ENCODE measurements around the gene NPAS2. TPM values are rescaled to one million over a fixed set of nuclear protein-coding genes. Genes with fewer than 3 reads are reported as not detected.

NPAS2 gene
- total RNA-seq, 1 donor from 2014 or later: 8.2 TPM

DNA sequence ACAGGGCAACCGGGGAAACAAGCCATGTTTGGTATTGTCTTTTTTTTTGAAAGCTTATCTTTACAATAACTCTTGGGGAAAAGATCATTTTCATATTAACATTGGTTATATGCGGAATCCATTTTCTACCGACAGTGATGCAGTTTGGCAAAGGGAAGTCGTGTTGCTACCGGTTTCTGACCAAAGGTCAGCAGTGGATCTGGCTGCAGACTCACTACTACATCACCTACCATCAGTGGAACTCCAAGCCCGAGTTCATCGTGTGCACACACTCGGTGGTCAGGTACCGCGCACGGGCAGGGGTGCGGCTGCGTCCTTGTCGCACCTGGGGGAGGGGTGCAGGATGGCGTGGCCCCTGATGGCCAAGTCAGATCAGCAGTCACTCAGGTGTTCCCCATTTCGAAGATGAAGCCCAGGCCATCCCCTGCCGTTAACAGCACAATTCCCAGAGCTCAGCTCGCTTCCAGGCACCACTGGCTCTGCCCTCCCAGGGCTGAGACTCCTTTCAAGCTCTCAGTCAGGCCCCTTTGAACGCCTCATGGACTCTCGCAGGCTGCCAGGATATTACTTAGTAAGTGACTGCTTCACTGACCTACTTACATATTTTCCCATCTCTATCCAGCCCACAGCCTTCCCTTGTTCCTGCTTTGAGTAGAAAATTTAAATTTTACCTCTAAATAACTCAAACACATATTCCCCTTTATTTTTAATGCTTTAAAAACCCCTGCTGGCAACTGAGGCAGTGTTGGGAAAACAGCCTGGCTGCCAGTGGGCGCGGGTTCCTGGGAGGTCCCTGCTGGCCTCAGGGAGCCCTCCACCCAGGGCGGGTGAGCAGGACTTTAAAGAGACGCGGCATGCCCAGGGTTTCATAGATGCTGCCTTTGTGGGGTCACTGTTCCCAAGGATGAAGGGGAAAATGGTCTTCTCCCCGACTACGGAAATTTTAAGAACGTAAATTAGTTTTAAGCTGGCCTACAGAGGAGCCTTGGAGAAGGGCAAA is 148.5 kb downstream of the NPAS2 start:
- Histone ChIP-seq H3K27me3 (ENCODE audit: control insufficient read depth, insufficient read depth, low read length) (no peaks in the 10 kb centered on the region), H3K4me3 (ENCODE audit: low read depth, low read length) (no peak overlapping the region), H3K36me3 (ENCODE audit: control insufficient read depth, insufficient read depth, low read length) (peaks cover 17% of the 10 kb centered on the region)
- DNase-seq (ENCODE audit: low read depth): no peak
- FAIRE-seq: no peak
- TF ChIP-seq, protein P1, sequence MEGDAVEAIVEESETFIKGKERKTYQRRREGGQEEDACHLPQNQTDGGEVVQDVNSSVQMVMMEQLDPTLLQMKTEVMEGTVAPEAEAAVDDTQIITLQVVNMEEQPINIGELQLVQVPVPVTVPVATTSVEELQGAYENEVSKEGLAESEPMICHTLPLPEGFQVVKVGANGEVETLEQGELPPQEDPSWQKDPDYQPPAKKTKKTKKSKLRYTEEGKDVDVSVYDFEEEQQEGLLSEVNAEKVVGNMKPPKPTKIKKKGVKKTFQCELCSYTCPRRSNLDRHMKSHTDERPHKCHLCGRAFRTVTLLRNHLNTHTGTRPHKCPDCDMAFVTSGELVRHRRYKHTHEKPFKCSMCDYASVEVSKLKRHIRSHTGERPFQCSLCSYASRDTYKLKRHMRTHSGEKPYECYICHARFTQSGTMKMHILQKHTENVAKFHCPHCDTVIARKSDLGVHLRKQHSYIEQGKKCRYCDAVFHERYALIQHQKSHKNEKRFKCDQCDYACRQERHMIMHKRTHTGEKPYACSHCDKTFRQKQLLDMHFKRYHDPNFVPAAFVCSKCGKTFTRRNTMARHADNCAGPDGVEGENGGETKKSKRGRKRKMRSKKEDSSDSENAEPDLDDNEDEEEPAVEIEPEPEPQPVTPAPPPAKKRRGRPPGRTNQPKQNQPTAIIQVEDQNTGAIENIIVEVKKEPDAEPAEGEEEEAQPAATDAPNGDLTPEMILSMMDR (IDR thresholded peaks at IDR 0.05; ENCODE audit: insufficient read depth, low read length, severe bottlenecking): no peak

GRCh38 chr2:100969998-100970397 is 150.1 kb downstream of the NPAS2 start:
- TF ChIP-seq, protein P1 (IDR thresholded peaks at IDR 0.05; ENCODE audit: insufficient read depth, low read length, severe bottlenecking): no peak
- Histone ChIP-seq H3K4me3 (ENCODE audit: low read depth, low read length) (no peak overlapping the region), H3K27me3 (ENCODE audit: control insufficient read depth, insufficient read depth, low read length) (no peaks in the 10 kb centered on the region), H3K36me3 (ENCODE audit: control insufficient read depth, insufficient read depth, low read length) (peaks cover 17% of the 10 kb centered on the region)
- DNase-seq (ENCODE audit: low read depth) (no peak), FAIRE-seq (no peak)

GRCh38 chr2:100971221-100971620 is 151.3 kb downstream of the NPAS2 start:
- Histone ChIP-seq H3K4me3 (ENCODE audit: low read depth, low read length) (no peak overlapping the region), H3K27me3 (ENCODE audit: control insufficient read depth, insufficient read depth, low read length) (no peaks in the 10 kb centered on the region), H3K36me3 (ENCODE audit: control insufficient read depth, insufficient read depth, low read length) (peaks cover 22% of the 10 kb centered on the region)
- FAIRE-seq: no peak
- no peak for DNase-seq (ENCODE audit: low read depth)
- TF ChIP-seq, protein P1 (IDR thresholded peaks at IDR 0.05; ENCODE audit: insufficient read depth, low read length, severe bottlenecking): no peak

DNA sequence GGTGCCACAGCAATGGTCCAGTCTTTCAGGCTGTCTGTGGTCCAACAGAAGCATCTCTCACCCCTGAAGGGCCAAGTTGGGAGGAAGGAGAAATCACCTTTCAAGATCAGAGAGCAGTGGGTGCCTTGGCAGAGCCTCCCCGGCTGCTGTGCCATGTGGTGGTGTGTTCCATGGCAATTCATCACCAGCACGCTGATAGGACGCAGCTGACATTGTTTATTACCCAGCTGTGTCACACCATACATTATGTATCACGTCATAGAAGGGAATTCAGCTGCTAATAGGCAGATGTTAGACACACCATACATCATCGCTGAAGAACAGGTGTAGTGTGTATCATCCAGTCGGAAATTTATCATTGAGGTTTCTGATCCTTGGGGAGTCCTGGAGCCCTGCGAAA is 152.5 kb downstream of the NPAS2 start:
- no peaks in the 10 kb centered on the region for H3K27me3 ChIP-seq (ENCODE audit: control insufficient read depth, insufficient read depth, low read length)
- H3K4me3 ChIP-seq (ENCODE audit: low read depth, low read length): no peak overlapping the region
- FAIRE-seq (peak; percentile 36), DNase-seq (ENCODE audit: low read depth) (no peak)
- peaks cover 28% of the 10 kb centered on the region for H3K36me3 ChIP-seq (ENCODE audit: control insufficient read depth, insufficient read depth, low read length)
- TF ChIP-seq, protein P1 (IDR thresholded peaks at IDR 0.05; ENCODE audit: insufficient read depth, low read length, severe bottlenecking): no peak

GRCh38 chr2:100974712-100975520 is 155.0 kb downstream of the NPAS2 start:
- no peak overlapping the region for H3K4me3 ChIP-seq (ENCODE audit: low read depth, low read length)
- TF ChIP-seq, protein P1 (IDR thresholded peaks at IDR 0.05; ENCODE audit: insufficient read depth, low read length, severe bottlenecking): no peak
- H3K36me3 ChIP-seq (ENCODE audit: control insufficient read depth, insufficient read depth, low read length): peaks cover 22% of the 10 kb centered on the region
- H3K27me3 ChIP-seq (ENCODE audit: control insufficient read depth, insufficient read depth, low read length): no peaks in the 10 kb centered on the region
- DNase-seq (ENCODE audit: low read depth): no peak
- no peak for FAIRE-seq
